NB4 (cell line): ENCODE measurements around the gene OR1N2.
"Not testable (repeated sequence)": the region's sequence is repeated elsewhere in the genome, so short reads cannot be mapped to it uniquely, and the experiment has no call there.

Source experiments
- MAX ChIP-seq: IDR thresholded peaks from 2 replicates; pipeline ENCODE4 v1.6.1; 2011; ENCODE audit warnings: low read depth, low read length
- TF ChIP-seq, protein P1 (sequence below): IDR thresholded peaks from one replicate; pipeline ENCODE4 v1.5.1; 2012; ENCODE audit warnings: low read depth, low read length

DNA sequence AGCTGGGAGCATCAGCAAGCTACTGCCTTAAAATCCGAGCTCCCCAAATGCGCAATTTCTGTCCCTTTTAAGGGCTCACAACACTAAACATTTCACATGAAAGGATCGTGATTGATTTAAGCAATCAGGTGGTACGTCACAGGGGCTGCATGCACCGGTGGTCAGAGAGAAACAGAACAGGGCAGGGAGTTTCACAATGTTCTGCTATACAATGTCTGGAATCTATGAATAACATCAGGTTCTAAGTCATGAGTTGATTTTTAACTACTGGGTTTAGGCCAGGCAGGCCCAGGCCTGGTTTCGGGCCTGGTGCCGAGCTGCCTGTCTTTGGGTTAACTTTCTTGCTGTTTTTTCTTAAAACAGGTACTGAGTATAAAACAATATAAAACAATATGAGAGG lies 15.8 kb upstream of the OR1N2 start:
- TF ChIP-seq, protein P1, sequence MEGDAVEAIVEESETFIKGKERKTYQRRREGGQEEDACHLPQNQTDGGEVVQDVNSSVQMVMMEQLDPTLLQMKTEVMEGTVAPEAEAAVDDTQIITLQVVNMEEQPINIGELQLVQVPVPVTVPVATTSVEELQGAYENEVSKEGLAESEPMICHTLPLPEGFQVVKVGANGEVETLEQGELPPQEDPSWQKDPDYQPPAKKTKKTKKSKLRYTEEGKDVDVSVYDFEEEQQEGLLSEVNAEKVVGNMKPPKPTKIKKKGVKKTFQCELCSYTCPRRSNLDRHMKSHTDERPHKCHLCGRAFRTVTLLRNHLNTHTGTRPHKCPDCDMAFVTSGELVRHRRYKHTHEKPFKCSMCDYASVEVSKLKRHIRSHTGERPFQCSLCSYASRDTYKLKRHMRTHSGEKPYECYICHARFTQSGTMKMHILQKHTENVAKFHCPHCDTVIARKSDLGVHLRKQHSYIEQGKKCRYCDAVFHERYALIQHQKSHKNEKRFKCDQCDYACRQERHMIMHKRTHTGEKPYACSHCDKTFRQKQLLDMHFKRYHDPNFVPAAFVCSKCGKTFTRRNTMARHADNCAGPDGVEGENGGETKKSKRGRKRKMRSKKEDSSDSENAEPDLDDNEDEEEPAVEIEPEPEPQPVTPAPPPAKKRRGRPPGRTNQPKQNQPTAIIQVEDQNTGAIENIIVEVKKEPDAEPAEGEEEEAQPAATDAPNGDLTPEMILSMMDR: not testable (repeated sequence)
- not testable (repeated sequence) for TF ChIP-seq MAX
